Measurements from ENCODE around the gene OR10C1.

DNA sequence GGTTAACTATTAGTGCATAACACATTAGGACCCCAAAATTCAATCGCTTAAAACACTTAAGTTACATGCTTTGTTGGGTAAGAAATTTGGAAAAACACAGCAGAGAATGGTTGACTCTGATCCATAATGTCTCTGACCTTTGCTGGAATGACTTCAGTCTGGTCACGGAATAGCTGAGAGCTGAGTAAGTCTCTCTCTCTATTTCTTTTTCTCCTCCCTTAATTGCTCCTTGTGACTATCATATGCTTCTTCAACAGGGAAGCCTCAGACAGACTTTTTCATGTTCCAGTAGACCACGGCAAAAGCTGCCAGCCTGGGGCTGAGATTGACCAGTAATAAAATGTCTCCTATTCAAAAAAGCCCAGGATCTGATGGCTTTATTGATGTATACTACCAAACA lies 19.6 kb upstream of the OR10C1 start:
- TF ChIP-seq, protein P1, sequence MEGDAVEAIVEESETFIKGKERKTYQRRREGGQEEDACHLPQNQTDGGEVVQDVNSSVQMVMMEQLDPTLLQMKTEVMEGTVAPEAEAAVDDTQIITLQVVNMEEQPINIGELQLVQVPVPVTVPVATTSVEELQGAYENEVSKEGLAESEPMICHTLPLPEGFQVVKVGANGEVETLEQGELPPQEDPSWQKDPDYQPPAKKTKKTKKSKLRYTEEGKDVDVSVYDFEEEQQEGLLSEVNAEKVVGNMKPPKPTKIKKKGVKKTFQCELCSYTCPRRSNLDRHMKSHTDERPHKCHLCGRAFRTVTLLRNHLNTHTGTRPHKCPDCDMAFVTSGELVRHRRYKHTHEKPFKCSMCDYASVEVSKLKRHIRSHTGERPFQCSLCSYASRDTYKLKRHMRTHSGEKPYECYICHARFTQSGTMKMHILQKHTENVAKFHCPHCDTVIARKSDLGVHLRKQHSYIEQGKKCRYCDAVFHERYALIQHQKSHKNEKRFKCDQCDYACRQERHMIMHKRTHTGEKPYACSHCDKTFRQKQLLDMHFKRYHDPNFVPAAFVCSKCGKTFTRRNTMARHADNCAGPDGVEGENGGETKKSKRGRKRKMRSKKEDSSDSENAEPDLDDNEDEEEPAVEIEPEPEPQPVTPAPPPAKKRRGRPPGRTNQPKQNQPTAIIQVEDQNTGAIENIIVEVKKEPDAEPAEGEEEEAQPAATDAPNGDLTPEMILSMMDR (conservative IDR thresholded peaks at IDR 0.05; ENCODE audit: low read depth, low read length) = no peak
- TF ChIP-seq EZH2 (IDR thresholded peaks at IDR 0.05; ENCODE audit: borderline replicate concordance, low read depth, low read length, poor library complexity, severe bottlenecking) = no peak
